GM12891 (cell line): ENCODE data around the gene SEC14L5.

Experiments used
- POLR2A ChIP-seq: IDR thresholded peaks from 2 replicates; pipeline ENCODE4 v1.6.1; 2011; ENCODE audit warnings: low read depth, low read length, control low read depth
- POLR2AphosphoS5 ChIP-seq: IDR thresholded peaks from 2 replicates; pipeline ENCODE4 v1.6.1; 2011; ENCODE audit warnings: low read depth, low read length, control low read depth
- SPI1 ChIP-seq: IDR thresholded peaks from 2 replicates; pipeline ENCODE4 v1.6.1; 2011; ENCODE audit warnings: low read depth, low read length, control low read depth
- TAF1 ChIP-seq: IDR thresholded peaks from 2 replicates; pipeline ENCODE4 v1.6.1; 2011; ENCODE audit warnings: low read depth, low read length, control low read depth

DNA sequence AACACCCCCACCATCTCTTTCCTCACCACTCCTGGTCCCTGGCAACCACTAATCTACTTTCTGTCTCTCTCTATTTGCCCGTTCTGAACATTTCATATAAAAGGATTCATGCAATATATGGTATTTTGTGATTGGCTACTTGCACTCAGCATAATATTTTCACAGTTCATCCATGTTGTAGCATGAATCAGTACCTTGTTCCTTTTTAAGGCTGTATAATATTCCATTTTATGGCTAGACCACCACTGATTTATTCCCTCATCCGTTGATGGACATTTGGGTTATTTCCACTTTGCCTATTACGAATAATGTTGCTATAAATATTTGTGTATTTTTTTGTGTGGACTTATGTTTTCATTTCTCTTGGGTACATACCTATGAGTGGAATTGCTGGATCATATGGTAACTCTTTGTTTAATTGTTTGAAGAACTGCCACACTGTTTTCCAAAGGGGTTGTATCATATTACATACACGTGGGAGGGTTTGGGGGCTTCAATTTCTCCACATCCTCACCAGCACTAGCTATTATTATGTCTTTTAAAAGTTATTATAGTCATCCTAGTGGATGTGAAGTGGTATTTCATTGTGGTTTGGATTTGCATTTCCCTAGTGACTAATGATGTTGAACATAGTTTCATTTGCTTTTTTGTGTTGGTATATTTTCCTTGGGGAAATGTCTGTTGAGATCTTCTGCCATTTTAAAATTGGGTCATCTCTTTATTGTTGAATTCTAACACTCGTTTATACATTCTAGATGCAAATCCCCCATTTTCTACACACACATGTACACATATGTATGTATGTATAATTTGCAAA lies 26.3 kb downstream of the SEC14L5 start:
- no peak for TF ChIP-seq POLR2AphosphoS5
- no peak for TF ChIP-seq POLR2A
- no peak for TF ChIP-seq SPI1
- no peak for TF ChIP-seq TAF1
